ENCODE measurements around the gene AFP. TPM values are rescaled to one million over a fixed set of nuclear protein-coding genes. Genes with fewer than 3 reads are reported as not detected.

AFP gene
- total and polyA plus RNA-seq, 11 donors, result not detected

DNA sequence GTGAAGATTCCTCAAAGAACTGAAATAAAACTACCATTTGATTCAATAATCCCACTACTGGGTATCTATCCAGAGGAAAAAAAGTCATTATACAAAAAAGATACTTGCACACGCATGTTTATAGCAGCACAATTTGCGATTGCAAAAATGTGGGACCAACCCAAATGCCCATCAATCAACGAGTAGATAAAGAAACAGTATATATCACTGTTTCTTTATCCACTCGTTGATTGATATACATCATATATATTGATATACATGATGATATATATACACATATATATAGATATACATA lies 13.6 kb upstream of the AFP start:
- Histone ChIP-seq H3K27ac (no peak overlapping the region), H3K4me3 (no peak overlapping the region), H3K27me3 (peaks cover 0 to 4% (median 0%) of the 10 kb centered on the region in 9 donors), H3K4me1 (no peaks in the 10 kb centered on the region), H3K9me3 (no peaks in the 10 kb centered on the region), H3K36me3 (no peaks in the 10 kb centered on the region)
- ATAC-seq, result no peak
- TF ChIP-seq CTCF (IDR thresholded peaks at IDR 0.05) (no peak), POLR2A (IDR thresholded peaks at IDR 0.05) (no peak)
- intact Hi-C loops (cut with DNase I), result no loop called here
- no peak for DNase-seq
- WGBS, 4 donors, result 63 to 79% (median 73%) methylated on average over 4 of the region's 4 CpGs

DNA sequence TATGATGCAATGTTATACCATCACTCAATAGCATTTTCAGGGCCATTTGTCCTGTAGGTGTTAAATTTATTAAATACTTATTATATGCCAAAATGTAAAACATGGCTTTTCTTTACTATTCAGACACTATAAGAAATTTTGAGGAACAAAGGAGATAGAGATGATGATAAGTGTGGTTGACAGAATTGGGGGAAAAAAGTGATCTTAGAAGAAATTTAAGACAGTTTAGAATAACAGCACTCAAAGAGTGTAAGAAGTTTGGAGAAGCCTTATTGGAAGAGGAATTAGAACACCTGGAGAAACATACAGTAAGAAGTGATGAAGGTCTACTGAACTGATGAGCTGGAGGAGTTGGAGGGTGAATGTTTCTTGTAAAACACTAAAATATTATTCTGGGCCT lies 12.8 kb upstream of the AFP start:
- TF ChIP-seq POLR2A (IDR thresholded peaks at IDR 0.05) (no peak), CTCF (IDR thresholded peaks at IDR 0.05) (no peak)
- DNase-seq (no peak), ATAC-seq (no peak)
- H3K4me3 ChIP-seq, result no peak overlapping the region
- peaks cover 0 to 4% (median 0%) of the 10 kb centered on the region in 9 donors for H3K27me3 ChIP-seq
- intact Hi-C loops (cut with DNase I), result no loop called here
- no peaks in the 10 kb centered on the region for H3K9me3 ChIP-seq
- no peak overlapping the region for H3K27ac ChIP-seq
- no peaks in the 10 kb centered on the region for H3K4me1 ChIP-seq
- no peaks in the 10 kb centered on the region for H3K36me3 ChIP-seq

DNA sequence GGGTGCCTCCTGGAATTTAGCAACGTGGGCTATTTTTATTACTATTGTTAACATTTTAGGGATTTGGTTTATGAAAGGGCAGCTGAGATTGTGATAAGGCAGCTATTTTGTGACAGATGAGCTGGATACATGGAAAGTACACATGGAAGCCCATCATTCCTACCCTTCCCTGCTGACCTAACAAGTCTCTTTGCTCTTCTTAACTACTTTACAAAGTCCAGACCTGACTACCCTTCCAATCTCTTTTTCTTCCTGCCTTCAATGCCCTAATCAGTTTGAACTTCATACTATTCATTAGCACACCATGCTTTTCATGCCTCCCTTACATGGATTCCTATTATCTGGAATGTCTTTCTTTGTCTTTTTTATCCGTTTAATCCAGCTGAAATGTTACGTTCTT lies 9.4 kb upstream of the AFP start:
- H3K9me3 ChIP-seq, result no peaks in the 10 kb centered on the region
- H3K27ac ChIP-seq, result no peak overlapping the region
- no peaks in the 10 kb centered on the region for H3K36me3 ChIP-seq
- DNase-seq, result no peak
- no peak for TF ChIP-seq POLR2A (IDR thresholded peaks at IDR 0.05)
- H3K4me3 ChIP-seq, result no peak overlapping the region
- no peaks in the 10 kb centered on the region for H3K4me1 ChIP-seq
- H3K27me3 ChIP-seq, result peaks cover 0 to 4% (median 0%) of the 10 kb centered on the region in 9 donors
- 56 to 78% (median 67%) methylated on average over 3 of the region's 3 CpGs for WGBS, 4 donors
- ATAC-seq, result no peak
- intact Hi-C loops (cut with DNase I), result no loop called here

DNA sequence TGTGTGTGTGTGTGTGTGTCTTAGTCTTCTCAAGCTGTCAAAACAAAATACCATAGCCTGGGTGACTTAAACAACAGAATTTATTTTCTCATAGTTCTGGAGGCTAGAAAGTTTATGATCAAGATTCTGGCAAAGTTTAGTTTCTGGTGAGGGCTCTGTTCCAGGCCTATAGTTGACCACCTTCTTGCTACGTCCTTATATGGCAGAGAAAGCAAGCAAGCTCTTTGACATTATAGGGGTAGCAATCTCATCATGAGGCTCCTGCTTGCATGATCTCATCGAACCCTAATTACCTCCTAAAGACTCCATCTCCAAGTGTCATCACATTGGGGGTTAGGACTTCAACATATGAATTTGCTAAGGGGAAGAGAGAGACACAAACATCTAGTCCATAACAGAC lies 6.9 kb upstream of the AFP start:
- Histone ChIP-seq H3K27me3 (peaks cover 0 to 4% (median 0%) of the 10 kb centered on the region in 9 donors), H3K4me3 (no peak overlapping the region), H3K36me3 (no peaks in the 10 kb centered on the region), H3K4me1 (no peaks in the 10 kb centered on the region), H3K27ac (no peak overlapping the region), H3K9me3 (no peaks in the 10 kb centered on the region)
- DNase-seq (no peak), ATAC-seq (no peak)
- intact Hi-C loops (cut with DNase I), result no loop called here
- 63 to 75% (median 74%) methylated on average over 2 of the region's 2 CpGs for WGBS, 4 donors
- TF ChIP-seq POLR2A (IDR thresholded peaks at IDR 0.05), result no peak
- no peak for TF ChIP-seq CTCF (IDR thresholded peaks at IDR 0.05)

DNA sequence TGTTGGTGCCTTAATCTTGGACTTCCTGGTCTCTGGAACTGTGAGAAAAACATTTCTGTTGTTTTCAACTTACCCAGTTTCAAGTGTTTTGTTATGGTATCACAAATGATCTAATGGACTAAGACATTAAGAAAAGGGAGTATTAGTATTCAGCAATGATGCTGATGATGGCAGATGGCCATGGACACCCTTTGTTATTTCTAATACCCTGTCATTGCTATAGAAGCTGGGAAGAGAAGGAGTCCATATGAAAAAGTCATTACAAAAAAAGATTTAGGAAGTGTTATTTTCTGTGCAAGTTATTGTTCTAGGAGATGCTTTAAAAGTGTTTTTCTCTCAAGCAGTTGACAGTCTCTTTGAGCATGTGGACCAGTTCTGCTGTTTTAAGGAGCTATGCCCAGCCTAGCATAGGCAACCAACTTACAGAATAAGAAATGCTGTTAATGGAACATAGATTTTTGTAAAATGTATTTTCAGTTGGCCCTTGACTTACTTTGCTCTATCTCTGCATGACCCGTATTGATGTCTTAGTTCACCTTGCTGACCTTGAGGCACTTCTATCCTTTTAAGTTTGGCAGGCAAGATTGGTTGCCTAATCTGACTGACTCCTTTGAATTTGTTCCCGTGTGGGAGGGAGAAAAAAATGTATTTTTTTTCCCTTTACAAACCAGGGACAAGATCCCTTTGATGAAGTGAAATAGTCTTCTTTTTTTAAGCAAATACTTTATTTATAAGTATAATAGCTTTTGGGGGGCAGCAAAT lies 6.0 kb upstream of the AFP start:
- H3K27ac ChIP-seq, result no peak overlapping the region
- H3K4me1 ChIP-seq, result no peaks in the 10 kb centered on the region
- H3K4me3 ChIP-seq, result no peak overlapping the region
- no peaks in the 10 kb centered on the region for H3K9me3 ChIP-seq
- peaks cover 0 to 4% (median 0%) of the 10 kb centered on the region in 9 donors for H3K27me3 ChIP-seq
- ATAC-seq, result no peak
- TF ChIP-seq POLR2A (IDR thresholded peaks at IDR 0.05) (no peak), CTCF (IDR thresholded peaks at IDR 0.05) (no peak)
- no peak for DNase-seq
- 24 to 55% (median 48%) methylated on average over 2 of the region's 2 CpGs for WGBS, 4 donors
- H3K36me3 ChIP-seq, result no peaks in the 10 kb centered on the region
- intact Hi-C loops (cut with DNase I), result no loop called here
